ENCODE measurements around the gene SMURF1. TPM values are rescaled to one million over a fixed set of nuclear protein-coding genes. Genes with fewer than 3 reads are reported as not detected.
A peak's percentile ranks its signal among the peaks of the same experiment; 100 is the strongest.

SMURF1 gene
- total RNA-seq, 1 donor = 9.2 TPM

DNA sequence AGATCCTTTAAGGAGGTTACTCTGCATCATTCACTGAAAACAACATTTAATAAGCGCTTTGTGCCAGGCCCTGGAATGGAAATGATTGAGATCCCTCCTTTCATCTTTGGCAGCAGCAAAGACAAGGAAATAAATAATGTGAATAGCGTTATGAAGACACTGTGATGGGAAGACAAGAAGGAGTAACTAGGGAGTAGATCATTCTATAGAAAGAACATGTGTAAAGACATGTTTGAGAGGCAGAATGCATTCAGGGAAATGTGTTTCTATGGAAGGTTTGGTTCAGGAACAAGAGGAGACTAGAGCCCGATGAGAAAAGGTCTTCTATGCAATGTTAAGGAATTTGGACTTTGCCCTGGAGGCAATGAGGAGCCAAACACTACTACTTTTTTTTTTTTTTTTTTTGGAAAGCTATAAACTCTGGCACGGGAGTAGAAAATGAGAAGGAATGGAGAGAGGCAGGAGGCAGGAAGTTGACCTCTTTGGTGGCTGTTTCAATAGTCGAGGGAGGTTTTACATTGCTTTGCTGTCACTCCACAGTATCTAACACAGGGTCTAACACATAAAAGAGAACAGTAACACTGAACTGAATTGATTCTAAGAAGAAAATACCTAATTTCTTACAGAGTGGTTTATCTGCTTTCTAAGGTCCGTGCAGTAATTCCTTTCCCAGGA is 44.9 kb downstream of the SMURF1 start:
- no peak for DNase-seq (ENCODE audit: low read depth in 2 of 3, low spot score in 2 of 3)

DNA sequence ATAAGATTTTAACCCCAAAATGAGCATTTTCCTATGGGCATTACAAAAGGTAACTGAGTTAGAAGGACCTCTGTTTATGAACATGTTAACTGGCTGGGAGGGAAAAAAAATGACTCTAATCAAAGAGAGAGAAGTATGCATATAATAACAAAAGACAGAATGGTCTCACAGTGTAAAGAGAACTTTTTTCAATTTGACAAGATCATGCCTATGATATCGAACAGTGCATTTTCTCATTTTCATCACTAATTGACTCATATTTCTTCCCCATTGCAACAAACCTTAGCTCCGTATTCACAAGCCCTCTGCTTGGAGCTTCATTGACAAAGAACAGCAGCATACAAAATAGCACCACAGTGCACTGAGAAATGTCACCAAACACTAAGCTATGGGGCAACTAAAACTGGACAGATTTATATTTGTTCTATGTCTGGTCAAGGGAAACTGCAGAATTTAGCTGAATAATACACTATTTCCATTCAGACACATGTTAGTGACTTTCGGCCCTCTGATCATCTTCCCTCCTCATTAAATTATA is 45.6 kb downstream of the SMURF1 start:
- no peak for DNase-seq (ENCODE audit: low read depth in 2 of 3, low spot score in 2 of 3)

DNA sequence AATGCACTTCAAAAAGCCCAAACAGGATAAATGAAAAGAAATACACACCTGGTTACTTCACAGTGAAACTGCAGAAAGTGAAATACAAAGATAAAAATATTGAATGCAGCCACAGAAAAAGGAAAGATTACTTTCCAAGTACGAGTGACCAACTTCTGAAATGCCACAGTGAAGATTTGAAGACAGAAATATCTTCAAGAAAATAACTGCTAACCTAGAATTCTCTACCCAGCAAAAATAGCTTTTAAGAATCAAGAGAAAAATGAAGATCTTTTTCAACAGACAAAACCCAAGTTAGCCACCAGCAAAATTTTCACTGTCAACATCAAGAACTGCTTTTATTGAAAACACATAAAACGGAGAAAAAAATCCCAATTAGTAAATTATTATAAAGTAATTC is 46.2 kb downstream of the SMURF1 start:
- no peak for DNase-seq (ENCODE audit: low read depth in 2 of 3, low spot score in 2 of 3)

DNA sequence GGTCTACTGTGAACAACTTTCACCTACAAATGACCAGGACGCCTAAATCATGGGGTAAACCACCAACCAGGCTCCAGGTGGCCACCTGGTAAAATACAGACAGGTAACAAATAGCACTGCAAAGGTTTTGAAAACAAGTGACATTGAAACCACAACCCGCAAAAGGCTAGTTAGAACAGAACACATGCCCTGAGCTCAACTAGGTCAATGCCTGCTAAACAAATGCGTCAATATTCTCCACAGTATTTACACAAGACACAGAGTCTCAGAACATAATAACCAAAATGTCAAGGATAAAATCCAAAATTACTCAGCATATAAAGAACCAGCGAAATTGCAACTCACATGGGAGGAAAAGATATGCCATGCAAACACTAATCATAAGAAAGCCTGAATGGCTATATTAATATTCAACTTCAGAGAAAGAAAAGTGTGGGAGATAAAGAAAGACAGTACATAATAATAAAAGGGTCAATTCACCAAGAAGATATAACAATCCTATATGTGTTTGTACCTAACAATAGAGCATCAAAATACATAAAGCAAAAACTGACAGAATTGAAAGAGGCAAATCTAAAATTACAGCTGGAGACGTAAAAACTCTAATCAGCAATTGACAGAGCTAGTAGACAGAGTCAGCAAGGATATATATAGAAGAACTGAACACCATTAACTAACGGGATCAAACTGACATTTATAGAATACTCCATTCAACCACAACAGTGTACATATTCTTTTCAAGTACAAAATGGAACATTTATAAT is 47.6 kb downstream of the SMURF1 start:
- DNase-seq (ENCODE audit: low read depth in 2 of 3, low spot score in 2 of 3) = no peak

DNA sequence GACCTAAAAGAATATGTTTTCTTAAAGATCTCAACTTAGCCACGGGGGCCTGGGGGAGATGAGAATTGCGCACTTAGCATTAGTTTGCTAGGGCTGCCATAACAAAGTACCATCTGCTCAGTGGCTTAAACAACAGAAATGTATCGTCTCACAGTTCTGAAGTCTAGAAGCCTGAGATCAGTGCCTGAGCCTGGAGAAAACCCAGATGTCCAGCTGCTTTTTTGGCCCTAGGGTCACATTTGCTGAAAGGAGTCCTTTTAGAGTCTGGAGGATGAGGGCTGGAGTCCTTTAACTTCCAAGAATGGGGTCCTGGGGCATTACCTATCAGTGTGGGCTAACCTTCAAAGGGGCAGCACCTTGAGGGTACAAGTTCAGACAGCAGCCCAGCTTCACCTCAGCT is 48.2 kb downstream of the SMURF1 start:
- no peak for DNase-seq (ENCODE audit: low read depth in 2 of 3, low spot score in 2 of 3)

DNA sequence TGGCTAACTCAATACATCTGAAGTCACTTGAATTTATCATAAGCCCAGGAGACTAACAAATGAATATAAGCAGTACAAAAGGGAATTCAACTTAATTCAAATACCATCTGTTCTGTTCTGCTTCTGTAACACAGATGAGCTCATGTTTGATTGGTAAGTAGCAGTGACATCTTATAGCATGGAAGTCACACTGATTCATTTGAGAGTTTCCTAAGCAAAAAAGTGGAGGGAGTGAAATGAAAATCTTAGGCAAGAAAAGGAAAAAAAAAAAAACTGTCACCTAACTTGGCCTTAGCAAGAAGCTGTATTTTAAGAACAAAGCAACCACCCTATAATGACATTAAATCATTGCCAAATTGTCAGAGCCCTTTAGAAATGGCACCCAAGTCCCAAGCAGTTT is 49.5 kb downstream of the SMURF1 start:
- no peak for DNase-seq (ENCODE audit: low read depth in 2 of 3, low spot score in 2 of 3)

DNA sequence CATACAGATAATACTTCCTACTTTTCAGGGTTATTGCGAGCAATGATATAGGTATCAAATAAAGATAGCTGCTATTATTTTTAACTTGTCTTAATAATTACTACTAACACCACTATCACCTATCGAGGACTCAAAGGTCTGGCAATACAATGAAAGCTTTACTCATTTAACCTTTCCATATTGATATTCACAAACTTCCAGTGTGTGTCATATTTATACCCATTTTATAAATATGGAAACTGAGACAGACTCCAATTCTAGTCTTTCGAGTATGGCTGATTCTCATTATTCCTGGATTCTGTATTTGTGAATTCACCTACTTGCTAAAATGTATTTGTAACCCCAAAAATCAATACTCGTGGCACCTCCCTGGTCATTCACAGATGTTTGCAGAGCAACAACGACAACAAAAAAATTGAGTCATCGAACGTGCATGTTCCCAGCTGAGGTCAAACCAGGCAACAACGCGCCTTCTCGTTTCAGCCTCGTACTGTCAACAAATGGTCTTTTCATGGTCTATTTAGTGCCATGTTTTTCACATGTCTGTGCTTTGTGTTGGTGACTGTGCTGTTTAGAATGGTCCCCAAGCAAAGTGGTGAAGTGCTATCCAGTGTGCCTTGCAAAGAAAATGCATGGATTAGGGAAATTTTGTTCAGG is 51.7 kb downstream of the SMURF1 start:
- no peak for DNase-seq (ENCODE audit: low read depth in 2 of 3, low spot score in 2 of 3)

DNA sequence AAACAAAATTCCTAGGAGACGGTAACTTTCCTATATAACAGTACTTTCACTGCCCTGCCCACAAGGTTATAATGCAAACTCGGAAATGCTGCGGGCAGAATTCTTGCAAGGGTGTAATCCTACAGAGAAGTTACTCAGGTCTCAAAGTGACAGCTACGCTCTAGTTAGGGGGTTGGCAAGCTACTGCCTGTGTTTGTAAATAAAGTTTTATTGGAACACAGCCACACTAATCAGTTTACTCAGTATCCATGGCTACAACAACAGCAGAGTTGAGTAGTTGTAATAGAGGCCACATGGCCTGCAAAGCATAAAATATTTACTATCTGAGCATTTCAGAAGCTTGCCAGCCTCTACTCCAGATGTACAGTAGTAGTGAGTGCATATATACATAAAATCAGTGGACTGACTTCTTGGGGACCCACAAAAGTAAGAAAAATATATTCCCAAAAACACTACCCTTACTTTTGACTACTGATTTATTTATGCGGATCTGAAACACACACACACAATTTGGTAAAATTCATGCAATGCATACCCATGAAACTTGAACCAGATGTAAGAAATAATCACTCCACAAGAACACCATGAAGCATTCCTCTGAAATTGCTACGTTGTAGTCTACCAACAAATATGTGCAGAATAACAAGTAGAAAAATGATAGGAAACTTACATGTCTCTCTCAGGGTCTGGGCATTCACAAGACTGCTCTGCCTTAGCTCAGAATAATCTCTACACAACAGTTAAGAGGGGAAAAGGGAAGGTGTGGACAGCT is 53.0 kb downstream of the SMURF1 start:
- no peak for DNase-seq (ENCODE audit: low read depth in 2 of 3, low spot score in 2 of 3)

DNA sequence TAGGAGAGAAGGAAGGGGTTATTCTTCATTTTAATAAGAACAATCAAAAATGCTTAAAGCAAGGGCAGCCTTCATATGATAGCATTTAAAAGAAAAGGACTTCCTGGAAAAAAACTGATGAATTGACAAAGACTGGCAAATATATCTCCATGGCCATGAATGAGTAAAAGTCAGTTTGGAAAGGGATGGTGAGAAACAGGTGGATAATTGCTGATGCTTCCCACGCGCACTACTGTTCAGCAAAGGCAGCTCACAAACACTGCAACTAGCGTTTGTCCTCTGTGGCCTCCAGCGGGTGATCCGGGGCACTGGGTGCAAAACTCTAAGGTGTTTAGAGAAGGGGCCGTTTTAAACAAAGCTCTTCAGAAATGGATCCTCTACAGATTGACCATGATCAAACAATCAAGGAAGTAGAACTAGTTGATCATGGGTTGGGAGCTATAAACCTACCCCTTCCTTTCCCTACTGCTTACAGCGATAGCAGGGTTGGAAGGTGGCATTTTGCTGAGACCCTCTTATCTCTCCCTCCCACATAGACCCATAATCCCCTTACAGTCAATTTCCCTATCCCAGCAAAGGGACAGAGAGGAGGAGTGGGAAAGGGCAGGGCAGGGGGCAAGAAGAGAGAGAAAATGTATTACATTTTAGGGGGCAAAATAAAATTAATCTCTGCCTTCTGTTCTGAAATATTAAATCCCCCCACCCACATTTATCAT is 53.8 kb downstream of the SMURF1 start:
- DNase-seq (ENCODE audit: low read depth in 2 of 3, low spot score in 2 of 3) = no peak

DNA sequence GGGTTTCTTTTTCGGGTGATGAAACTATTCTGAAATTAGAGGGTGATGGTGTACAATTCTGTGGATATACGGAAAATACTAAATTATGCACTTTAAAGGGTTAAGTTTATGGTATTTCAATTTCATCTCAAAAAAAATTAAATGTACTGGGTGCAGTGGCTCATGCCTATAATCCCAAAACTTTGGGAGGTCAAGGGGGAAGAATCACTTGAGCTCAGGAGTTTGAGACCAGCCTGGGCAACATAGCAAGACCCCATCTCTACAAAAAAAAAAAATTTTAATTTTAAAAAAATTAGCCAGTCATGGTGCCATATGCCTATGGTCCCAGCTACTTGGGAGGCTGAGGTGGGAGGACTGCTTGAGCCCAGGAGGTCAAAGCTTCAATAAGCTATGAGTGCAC is 57.0 kb downstream of the SMURF1 start:
- DNase-seq (ENCODE audit: low read depth in 2 of 3, low spot score in 2 of 3) = no peak

DNA sequence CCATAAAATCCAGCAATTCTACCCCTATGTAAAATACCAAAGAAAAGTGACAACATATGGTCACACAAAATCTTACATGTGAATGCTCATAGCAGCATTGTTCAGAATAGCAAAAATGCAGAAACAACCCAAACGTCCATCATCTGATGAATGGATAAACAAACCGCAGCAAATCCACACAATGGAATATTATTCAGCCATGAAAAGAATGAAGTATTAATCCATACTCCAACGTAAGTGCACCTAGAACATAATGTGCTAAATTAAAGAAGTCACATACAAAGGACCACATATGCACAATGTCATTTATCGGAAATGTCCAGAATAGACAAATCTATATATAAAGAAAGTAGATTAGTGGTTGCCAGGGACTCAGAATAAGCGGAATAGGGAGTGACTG is 57.4 kb downstream of the SMURF1 start:
- DNase-seq (ENCODE audit: low read depth in 2 of 3, low spot score in 2 of 3) = no peak

DNA sequence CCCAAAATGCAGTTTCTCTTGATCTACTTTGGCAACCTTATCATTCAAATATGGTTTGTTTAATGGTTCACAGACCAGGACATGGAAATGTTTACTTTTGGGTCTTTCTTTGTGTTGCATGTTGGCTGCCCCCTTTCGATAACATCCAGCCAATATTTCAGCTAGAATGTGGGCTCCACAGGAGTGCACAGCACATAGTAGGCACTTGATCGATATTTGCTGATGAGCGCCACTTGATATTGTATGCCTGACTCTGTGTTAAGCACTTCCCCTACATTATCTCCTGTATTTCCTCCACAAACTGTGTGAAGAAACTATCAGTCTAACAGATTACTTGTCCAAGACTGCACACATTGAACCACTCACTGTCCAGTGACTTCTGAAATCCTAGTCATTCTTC is 60.2 kb downstream of the SMURF1 start:
- DNase-seq (ENCODE audit: low read depth in 2 of 3, low spot score in 2 of 3) = no peak

DNA sequence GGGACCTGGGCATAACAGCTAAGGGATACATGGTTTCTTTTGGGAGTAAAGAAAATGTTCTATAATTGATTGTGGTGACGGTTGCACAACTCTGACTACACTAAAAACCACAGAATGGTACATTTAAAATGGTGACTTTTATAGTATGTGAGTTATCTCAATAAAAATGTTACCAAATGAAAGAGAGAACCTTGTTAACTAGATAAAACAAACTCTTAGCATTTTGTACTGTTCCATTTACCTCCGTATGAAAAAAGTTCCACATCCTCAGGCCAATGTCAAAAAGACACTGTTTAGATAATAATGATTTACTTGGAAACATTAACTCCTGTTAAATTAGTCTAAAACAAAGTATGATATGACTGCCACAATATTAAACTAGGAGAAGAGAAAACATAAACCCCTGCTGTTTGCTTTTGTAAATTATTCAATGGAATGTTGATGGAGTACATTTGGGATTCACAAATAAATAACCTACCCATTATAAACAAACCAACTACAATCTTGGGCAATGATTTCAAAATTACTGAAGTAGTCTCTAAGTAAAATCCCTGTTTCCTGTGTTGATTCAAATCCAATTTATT is 60.7 kb downstream of the SMURF1 start:
- no peak for DNase-seq (ENCODE audit: low read depth in 2 of 3, low spot score in 2 of 3)

DNA sequence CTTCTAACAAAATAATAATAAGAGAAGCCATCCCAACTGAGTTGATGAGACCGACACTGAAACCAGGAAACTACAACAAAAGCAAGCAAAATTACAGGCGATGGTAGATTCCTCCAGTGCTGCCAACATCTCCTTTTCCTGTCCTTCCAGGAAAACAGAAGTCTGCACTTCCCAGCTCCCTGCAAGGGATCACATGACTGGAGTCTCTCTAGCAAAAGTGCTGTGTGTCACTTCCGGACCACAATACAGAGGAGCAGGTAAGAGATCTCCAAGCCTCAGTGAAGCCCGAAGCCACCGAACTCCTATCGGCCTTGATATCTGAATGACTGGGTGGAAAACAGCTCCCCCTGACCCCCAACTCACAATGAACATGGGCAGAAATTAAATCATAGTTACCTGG is 63.2 kb downstream of the SMURF1 start:
- DNase-seq (ENCODE audit: low read depth in 2 of 3, low spot score in 2 of 3) = no peak

DNA sequence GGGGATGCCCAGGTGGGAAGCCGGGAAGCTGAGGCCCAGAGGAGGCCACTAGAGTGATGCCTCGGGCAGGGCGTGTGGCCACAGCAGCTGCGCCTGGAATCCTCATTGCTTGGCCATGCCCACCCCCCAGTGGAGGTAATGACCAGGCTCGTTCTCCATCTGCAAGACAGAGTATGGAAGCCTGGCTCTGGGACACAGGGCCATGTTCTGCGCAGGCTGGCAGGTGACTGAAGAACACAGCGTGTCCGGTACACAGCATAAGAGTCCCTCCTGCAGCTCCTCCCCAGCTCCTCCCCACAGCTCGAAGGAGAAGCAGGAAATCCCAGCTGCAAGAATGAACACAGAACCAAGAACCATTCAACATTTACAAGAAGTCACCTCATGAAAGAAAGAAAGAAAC is 64.8 kb downstream of the SMURF1 start:
- DNase-seq (ENCODE audit: low read depth in 2 of 3, low spot score in 2 of 3) = peak in 1 of 3 donors; percentile 39

DNA sequence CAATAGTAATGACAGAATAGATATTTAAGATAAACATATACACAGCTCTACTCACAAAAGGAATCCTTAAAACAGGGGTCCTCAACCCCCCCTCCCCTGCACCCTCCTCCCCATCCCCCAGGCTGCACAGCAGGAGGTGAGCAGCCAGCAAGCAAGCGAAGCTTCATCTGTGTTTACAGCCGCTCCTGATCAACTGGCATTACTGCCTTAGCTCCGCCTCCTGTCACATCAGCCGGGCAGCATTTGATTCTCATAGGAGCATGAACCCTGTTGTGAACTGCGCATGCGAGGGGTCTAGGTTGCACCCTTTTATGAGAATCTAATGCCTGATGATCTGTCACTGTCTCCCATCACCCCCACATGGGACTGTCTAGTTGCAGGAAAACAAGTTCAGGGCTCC is 65.5 kb downstream of the SMURF1 start:
- no peak for DNase-seq (ENCODE audit: low read depth in 2 of 3, low spot score in 2 of 3)

DNA sequence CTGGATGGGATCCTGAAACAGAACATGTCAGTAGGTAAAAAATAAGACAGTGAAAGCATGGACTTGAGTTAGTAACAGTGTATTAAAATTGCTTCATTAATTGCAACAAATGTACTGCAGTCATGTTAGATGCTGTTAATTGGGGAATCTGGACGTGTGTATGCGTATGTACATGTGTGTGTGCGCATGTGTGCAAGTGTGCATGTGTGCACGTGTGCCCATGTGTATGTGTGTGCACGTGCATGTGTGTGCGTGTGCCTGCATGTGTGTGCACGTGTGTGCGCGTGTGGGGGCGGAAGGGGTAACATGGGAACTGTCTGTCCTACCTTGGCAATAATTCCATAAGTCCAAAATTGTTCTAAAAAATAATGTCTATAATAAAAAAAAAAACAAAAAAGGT is 67.3 kb downstream of the SMURF1 start:
- no peak for DNase-seq (ENCODE audit: low read depth in 2 of 3, low spot score in 2 of 3)

DNA sequence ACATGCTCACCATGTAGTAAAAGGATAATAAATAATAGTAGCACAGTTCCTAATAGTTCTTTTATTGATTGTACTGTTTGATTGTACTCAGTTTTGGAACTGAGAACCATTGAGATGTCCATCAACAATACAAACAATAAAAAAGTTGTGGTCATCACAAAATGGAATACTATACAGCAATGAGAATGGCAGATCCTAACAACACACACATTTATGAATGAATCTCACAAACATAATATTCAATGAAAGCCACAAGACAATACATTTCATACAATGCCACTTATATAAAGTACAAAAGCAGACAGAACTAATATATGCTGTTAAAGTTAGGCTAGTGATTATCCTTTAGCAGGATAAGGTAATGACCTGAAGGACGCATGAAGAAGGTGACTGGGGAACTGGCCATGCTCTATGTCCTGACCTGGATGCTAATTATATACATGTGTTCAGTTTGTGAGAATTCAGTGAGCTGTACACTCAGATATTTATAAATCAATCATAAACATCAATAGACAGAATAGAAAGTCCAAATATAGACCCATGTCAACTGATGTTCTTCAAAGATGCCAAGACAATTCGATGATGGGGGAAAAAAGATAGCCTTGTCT is 70.0 kb downstream of the SMURF1 start:
- no peak for DNase-seq (ENCODE audit: low read depth in 2 of 3, low spot score in 2 of 3)

DNA sequence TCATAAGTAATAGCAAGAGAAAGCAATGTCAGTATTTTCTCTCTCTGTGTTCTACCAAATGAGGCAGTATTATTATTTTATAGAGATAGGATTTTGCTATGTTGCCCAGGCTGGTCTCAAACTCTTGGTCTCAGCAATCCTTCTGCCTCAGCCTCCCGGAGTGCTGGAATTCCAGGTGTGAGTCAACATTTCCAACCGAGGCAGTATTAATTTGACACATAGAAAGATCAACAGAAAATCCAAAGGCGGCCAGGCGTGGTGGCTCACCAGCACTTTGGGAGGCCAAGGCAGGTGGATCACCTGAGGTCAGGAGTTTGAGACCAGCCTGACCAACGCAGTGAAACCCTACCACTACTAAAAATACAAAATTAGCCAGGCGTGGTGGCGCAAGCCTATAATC is 71.8 kb downstream of the SMURF1 start:
- DNase-seq (ENCODE audit: low read depth in 2 of 3, low spot score in 2 of 3) = no peak

DNA sequence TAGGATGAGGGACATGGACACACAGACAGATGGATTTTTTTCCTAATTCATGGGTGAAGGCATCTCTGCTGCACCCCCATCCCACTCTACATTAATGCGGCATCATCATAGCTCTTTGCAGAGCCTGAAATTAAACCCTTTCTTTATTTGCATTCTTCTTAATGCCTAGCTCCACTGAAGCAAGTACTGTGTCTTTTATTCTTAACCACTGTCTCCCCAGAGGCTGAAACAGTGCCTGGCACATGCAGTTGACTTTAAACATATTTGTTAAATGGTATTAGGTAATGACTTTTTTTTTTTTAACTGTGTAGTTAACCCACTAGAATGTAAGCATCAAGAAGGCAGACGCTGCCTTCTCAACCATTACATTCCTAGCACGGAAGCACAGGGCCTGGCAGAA is 73.5 kb downstream of the SMURF1 start:
- DNase-seq (ENCODE audit: low read depth in 2 of 3, low spot score in 2 of 3) = no peak
